ENCODE results near the gene KIAA0753.

KIAA0753 gene

DNA sequence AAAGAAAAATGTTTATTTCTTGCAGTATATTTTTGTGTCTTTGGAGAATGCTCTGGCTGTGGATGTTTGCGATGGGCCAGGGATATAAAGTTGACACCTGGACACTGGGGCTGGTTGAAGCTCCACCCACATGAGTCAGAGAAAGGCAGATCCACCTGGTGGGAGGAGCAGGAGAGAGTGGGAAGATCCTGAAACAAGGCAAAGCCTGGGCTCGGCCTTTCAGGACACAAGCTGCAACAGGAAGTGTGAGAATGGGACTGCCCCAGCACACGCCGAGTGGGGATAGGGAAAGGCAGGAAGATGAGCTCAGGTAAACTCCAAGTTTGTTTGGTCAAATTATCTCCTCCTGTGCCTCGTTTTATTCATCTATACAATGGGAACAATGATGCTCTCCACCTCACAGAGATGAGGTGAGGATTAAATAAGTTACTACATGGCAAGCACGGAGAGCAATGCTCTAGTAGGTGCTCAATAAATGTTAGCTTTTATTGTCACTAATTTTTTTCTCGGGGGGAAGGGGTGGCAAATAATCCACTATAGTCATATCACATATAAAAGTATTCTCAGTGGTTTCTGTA lies 62.7 kb downstream of the KIAA0753 start:
- TF ChIP-seq FOXM1 (IDR thresholded peaks at IDR 0.05; ENCODE audit: borderline replicate concordance, low read depth), result no peak
- TF ChIP-seq, protein P1, sequence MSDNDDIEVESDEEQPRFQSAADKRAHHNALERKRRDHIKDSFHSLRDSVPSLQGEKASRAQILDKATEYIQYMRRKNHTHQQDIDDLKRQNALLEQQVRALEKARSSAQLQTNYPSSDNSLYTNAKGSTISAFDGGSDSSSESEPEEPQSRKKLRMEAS (IDR thresholded peaks at IDR 0.05), result no peak
- no peak for TF ChIP-seq CEBPB (IDR thresholded peaks at IDR 0.05)
- TF ChIP-seq CREB1 (IDR thresholded peaks at IDR 0.05; ENCODE audit: low read depth), result no peak
- no peak for TF ChIP-seq YY1 (IDR thresholded peaks at IDR 0.05; ENCODE audit: low read depth)
- no peak for TF ChIP-seq RAD21 (IDR thresholded peaks at IDR 0.05; ENCODE audit: low read depth)
- no peak for TF ChIP-seq TEAD4 (IDR thresholded peaks at IDR 0.05)
- no peak for TF ChIP-seq EP300 (IDR thresholded peaks at IDR 0.05; ENCODE audit: borderline replicate concordance)
- TF ChIP-seq, protein P2, sequence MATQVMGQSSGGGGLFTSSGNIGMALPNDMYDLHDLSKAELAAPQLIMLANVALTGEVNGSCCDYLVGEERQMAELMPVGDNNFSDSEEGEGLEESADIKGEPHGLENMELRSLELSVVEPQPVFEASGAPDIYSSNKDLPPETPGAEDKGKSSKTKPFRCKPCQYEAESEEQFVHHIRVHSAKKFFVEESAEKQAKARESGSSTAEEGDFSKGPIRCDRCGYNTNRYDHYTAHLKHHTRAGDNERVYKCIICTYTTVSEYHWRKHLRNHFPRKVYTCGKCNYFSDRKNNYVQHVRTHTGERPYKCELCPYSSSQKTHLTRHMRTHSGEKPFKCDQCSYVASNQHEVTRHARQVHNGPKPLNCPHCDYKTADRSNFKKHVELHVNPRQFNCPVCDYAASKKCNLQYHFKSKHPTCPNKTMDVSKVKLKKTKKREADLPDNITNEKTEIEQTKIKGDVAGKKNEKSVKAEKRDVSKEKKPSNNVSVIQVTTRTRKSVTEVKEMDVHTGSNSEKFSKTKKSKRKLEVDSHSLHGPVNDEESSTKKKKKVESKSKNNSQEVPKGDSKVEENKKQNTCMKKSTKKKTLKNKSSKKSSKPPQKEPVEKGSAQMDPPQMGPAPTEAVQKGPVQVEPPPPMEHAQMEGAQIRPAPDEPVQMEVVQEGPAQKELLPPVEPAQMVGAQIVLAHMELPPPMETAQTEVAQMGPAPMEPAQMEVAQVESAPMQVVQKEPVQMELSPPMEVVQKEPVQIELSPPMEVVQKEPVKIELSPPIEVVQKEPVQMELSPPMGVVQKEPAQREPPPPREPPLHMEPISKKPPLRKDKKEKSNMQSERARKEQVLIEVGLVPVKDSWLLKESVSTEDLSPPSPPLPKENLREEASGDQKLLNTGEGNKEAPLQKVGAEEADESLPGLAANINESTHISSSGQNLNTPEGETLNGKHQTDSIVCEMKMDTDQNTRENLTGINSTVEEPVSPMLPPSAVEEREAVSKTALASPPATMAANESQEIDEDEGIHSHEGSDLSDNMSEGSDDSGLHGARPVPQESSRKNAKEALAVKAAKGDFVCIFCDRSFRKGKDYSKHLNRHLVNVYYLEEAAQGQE (IDR thresholded peaks at IDR 0.05; ENCODE audit: low read depth), result no peak

GRCh38 chr17:6576038-6576785 lies 64.3 kb downstream of the KIAA0753 start:
- TF ChIP-seq TEAD4 (IDR thresholded peaks at IDR 0.05) (no peak), EGR1 (IDR thresholded peaks at IDR 0.05) (no peak), NFIC (IDR thresholded peaks at IDR 0.05) (no peak), CEBPB (IDR thresholded peaks at IDR 0.05) (no peak), ZBTB7A (IDR thresholded peaks at IDR 0.05; ENCODE audit: low read depth) (no peak), EP300 (IDR thresholded peaks at IDR 0.05; ENCODE audit: borderline replicate concordance) (no peak), TCF12 (IDR thresholded peaks at IDR 0.05; ENCODE audit: low read depth) (no peak), RAD21 (IDR thresholded peaks at IDR 0.05; ENCODE audit: low read depth) (no peak), TAF1 (IDR thresholded peaks at IDR 0.05; ENCODE audit: low read depth) (no peak), YY1 (IDR thresholded peaks at IDR 0.05; ENCODE audit: low read depth) (no peak), CREB1 (IDR thresholded peaks at IDR 0.05; ENCODE audit: low read depth) (no peak), FOXM1 (IDR thresholded peaks at IDR 0.05; ENCODE audit: borderline replicate concordance, low read depth) (no peak)
- TF ChIP-seq, protein P1 (IDR thresholded peaks at IDR 0.05), result no peak
- TF ChIP-seq, protein P3, sequence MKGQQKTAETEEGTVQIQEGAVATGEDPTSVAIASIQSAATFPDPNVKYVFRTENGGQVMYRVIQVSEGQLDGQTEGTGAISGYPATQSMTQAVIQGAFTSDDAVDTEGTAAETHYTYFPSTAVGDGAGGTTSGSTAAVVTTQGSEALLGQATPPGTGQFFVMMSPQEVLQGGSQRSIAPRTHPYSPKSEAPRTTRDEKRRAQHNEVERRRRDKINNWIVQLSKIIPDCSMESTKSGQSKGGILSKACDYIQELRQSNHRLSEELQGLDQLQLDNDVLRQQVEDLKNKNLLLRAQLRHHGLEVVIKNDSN (IDR thresholded peaks at IDR 0.05), result no peak
- TF ChIP-seq, protein P2 (IDR thresholded peaks at IDR 0.05; ENCODE audit: low read depth), result no peak

DNA sequence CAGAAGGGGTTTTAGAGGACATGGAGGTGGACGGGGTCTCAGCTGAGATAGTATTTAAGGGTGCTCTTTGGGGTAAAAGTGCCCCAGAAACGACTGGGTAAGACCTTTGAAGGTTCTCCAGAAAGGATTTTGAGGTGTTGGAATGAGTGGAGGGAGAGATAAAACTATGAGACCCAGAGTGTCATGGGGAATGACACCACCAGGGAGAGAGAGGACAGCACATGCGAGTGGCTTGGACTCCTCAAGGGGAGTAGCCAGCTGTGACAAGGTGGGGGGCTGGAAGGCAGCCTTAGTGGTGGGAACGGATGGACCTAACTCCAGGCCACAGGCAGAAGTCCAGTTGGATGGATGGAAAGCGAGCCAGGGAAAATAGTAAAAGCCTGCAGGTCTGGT lies 64.9 kb downstream of the KIAA0753 start:
- no peak for TF ChIP-seq YY1 (IDR thresholded peaks at IDR 0.05; ENCODE audit: low read depth)
- TF ChIP-seq, protein P3 (IDR thresholded peaks at IDR 0.05), result no peak
- TF ChIP-seq FOXM1 (IDR thresholded peaks at IDR 0.05; ENCODE audit: borderline replicate concordance, low read depth), result no peak
- TF ChIP-seq NFIC (IDR thresholded peaks at IDR 0.05), result no peak
- no peak for TF ChIP-seq TAF1 (IDR thresholded peaks at IDR 0.05; ENCODE audit: low read depth)
- TF ChIP-seq CEBPB (IDR thresholded peaks at IDR 0.05), result no peak
- TF ChIP-seq TEAD4 (IDR thresholded peaks at IDR 0.05), result no peak
- no peak for TF ChIP-seq EGR1 (IDR thresholded peaks at IDR 0.05)
- no peak for TF ChIP-seq EP300 (IDR thresholded peaks at IDR 0.05; ENCODE audit: borderline replicate concordance)
- TF ChIP-seq TCF12 (IDR thresholded peaks at IDR 0.05; ENCODE audit: low read depth), result no peak
- TF ChIP-seq RAD21 (IDR thresholded peaks at IDR 0.05; ENCODE audit: low read depth), result no peak
- TF ChIP-seq, protein P1 (IDR thresholded peaks at IDR 0.05), result no peak
- no peak for TF ChIP-seq CREB1 (IDR thresholded peaks at IDR 0.05; ENCODE audit: low read depth)
- TF ChIP-seq, protein P2 (IDR thresholded peaks at IDR 0.05; ENCODE audit: low read depth), result no peak
- TF ChIP-seq ZBTB7A (IDR thresholded peaks at IDR 0.05; ENCODE audit: low read depth), result no peak
